HEK293T (cell line): ENCODE data around the gene INPP5A.

Experiments
- ARNT ChIP-seq: fragments of 450-650 bp; IDR thresholded peaks from 2 replicates; pipeline ENCODE4 v1.6.1; 2017; ENCODE audit warnings: mild to moderate bottlenecking
- BHLHE40 ChIP-seq: fragments of 450-650 bp; IDR thresholded peaks from 2 replicates; pipeline ENCODE4 v1.6.1; 2016; ENCODE audit warnings: mild to moderate bottlenecking, moderate library complexity, borderline replicate concordance
- FOXK2 ChIP-seq: fragments of 450-650 bp; IDR thresholded peaks from 2 replicates; pipeline ENCODE4 v1.6.1; 2016; ENCODE audit warnings: mild to moderate bottlenecking
- FOXM1 ChIP-seq: fragments of 450-650 bp; IDR thresholded peaks from 2 replicates; pipeline ENCODE4 v1.6.1; 2017; ENCODE audit warnings: mild to moderate bottlenecking, borderline replicate concordance
- HDGF ChIP-seq: fragments of 450-650 bp; IDR thresholded peaks from 2 replicates; pipeline ENCODE4 v1.6.1; 2017; ENCODE audit warnings: antibody characterized with exemption, borderline replicate concordance
- L3MBTL2 ChIP-seq: fragments of 450-650 bp; conservative IDR thresholded peaks from 2 replicates; pipeline ENCODE4 v1.6.1; 2016; ENCODE audit warnings: mild to moderate bottlenecking
- LEF1 ChIP-seq: fragments of 450-650 bp; IDR thresholded peaks from 2 replicates; pipeline ENCODE4 v1.6.1; 2017; ENCODE audit warnings: mild to moderate bottlenecking, borderline replicate concordance
- PKNOX1 ChIP-seq: fragments of 450-650 bp; IDR thresholded peaks from 2 replicates; pipeline ENCODE4 v1.6.1; 2016
- SP1 ChIP-seq: fragments of 450-650 bp; IDR thresholded peaks from 2 replicates; pipeline ENCODE4 v1.6.1; 2017
- SUZ12 ChIP-seq: fragments of 450-650 bp; IDR thresholded peaks from 2 replicates; pipeline ENCODE4 v1.6.1; 2016; ENCODE audit warnings: mild to moderate bottlenecking
- TARDBP ChIP-seq: fragments of 450-650 bp; IDR thresholded peaks from 2 replicates; pipeline ENCODE4 v1.6.1; 2016

- no peak for TF ChIP-seq FOXK2
- no peak for TF ChIP-seq L3MBTL2
- TF ChIP-seq SP1, result no peak
- no peak for TF ChIP-seq BHLHE40
- TF ChIP-seq SUZ12, result no peak
- TF ChIP-seq FOXM1, result no peak
- no peak for TF ChIP-seq HDGF
- no peak for TF ChIP-seq LEF1
- TF ChIP-seq PKNOX1, result no peak
- TF ChIP-seq ARNT, result no peak
- no peak for TF ChIP-seq TARDBP
Observed at GRCh38 chr10:132606536-132607316, 69.1 kb downstream of the INPP5A start.
